ENCODE data around the gene IFNG-AS1. TPM values are rescaled to one million over a fixed set of nuclear protein-coding genes. Genes with fewer than 3 reads are reported as not detected.
A peak's percentile ranks its signal among the peaks of the same experiment; 100 is the strongest.

Gene IFNG-AS1
- total RNA-seq, 2 experiments from 2014 or later: 15.7 to 36.8 TPM

DNA sequence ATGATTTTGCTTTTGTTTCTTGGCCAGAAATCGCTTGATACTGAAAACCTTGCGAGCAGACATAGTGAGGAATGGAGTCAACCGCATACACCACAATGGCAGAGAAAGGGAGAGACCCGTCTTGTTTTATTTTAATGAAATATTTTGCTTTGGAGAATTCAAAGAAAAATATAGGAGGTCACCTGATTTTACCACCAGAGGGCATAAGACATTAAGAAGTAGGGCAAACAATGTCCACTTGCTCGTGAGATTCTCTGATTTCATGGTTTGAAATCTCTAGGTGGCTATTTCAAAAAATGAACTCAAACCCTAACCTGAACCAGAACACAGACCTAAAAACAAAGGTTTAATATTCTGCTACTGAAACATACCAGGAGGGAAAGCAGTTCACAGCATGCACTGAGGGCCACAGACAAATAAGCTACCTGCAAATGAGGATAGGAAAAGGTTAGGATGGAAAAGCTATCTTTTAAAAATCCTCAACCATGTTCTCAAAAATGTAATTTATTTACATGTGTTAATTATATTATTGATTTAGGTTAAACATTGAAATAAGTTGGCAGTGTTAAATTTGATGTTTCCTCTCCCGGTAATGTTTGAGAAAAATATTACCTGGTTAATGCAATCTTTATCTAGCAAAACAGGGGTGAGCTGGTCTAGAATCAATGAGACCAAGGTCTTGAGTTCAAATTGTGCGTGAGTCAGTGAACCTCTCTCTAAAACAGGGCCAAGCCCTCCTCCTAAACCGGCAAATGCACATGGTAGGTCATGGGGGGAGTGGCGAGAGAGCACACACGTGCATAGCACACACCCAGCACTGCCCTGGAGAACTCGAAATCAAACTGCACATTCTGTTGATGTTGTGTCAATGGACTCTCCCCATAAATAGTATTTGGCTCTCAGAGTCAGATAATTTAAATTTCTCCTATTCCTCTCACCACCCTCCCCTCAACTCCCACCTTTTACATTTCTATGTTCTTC lies 12.5 kb downstream of the IFNG-AS1 start:
- Histone ChIP-seq H3K36me3 (ENCODE audit: insufficient read depth, low read length) (peaks cover 95% of the 10 kb centered on the region), H3K4me2 (ENCODE audit: low read length) (no peak overlapping the region), H3K27ac (ENCODE audit: low read depth, low read length, poor library complexity, severe bottlenecking) (no peak overlapping the region), H3K79me2 (ENCODE audit: insufficient read depth, low read depth, low read length) (peaks cover 65% of the 10 kb centered on the region; the same call in 1 of the 2 replicates), H3K4me1 (ENCODE audit: insufficient read depth, low read length, poor library complexity, severe bottlenecking) (peaks cover 4% of the 10 kb centered on the region), H4K20me1 (ENCODE audit: insufficient read depth, low read length) (no peaks in the 10 kb centered on the region), H2AFZ (ENCODE audit: low read length) (no peak overlapping the region), H3K9me3 (ENCODE audit: low read length) (no peaks in the 10 kb centered on the region), H3K4me3 (ENCODE audit: low read depth, low read length, poor library complexity, severe bottlenecking) (no peak overlapping the region), H3K9me2 (ENCODE audit: insufficient read depth, low read length) (no peaks in the 10 kb centered on the region)
- peak; percentile 59 for DNase-seq (ENCODE audit: low spot score)
- TF ChIP-seq EZH2phosphoT487 (IDR thresholded peaks at IDR 0.05; ENCODE audit: borderline replicate concordance, low read depth, low read length) (no peak), CTCF (conservative IDR thresholded peaks at IDR 0.05; ENCODE audit: low read length) (peak; percentile 84)
- BruUV-seq (replicated peaks): no TSS peak
- ChIA-PET POLR2A (interaction anchor here (0.9 to 1.4 kb wide), 2 partner anchors 10 to 16 kb away, joined by 3 to 5 read pairs; no protein-coding TSS in a partner anchor), CTCF (ENCODE audit: unreplicated experiment) (no interaction called here)
- intact Hi-C loops (cut with micrococcal nuclease; ENCODE audit: unreplicated experiment): no loop called here

DNA sequence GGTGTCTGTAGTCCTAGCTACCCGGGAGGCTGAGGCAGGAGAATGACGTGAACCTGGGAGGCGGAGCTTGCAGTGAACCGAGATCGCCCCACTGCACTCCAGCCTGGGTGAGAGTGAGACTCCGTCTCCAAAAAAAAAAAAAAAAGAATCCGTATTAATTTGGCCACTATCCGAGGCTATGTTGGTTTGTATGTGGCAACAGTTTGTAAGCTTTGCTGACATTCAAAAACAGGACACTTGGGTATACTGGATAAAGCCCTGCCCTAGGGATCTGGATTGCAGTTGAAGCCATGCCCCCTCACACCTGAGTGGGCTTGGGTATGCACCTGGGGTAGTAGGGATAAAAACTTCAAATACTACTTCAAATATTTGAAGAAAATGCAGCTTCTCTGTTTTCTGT lies 14.5 kb downstream of the IFNG-AS1 start:
- no peak overlapping the region for H3K4me2 ChIP-seq (ENCODE audit: low read length)
- BruUV-seq (replicated peaks): no TSS peak
- intact Hi-C loops (cut with micrococcal nuclease; ENCODE audit: unreplicated experiment): no loop called here
- no peak for TF ChIP-seq CTCF (conservative IDR thresholded peaks at IDR 0.05; ENCODE audit: low read length)
- TF ChIP-seq EZH2phosphoT487 (IDR thresholded peaks at IDR 0.05; ENCODE audit: borderline replicate concordance, low read depth, low read length): no peak
- H3K4me1 ChIP-seq (ENCODE audit: insufficient read depth, low read length, poor library complexity, severe bottlenecking): peaks cover 4% of the 10 kb centered on the region
- H3K9me3 ChIP-seq (ENCODE audit: low read length): no peaks in the 10 kb centered on the region
- ChIA-PET POLR2A (interaction anchor here (0.5 to 1.0 kb wide), 2 partner anchors 13 to 451 kb away, joined by 3 read pairs; no protein-coding TSS in a partner anchor), CTCF (ENCODE audit: unreplicated experiment) (no interaction called here)
- no peak overlapping the region for H3K27ac ChIP-seq (ENCODE audit: low read depth, low read length, poor library complexity, severe bottlenecking)
- H3K36me3 ChIP-seq (ENCODE audit: insufficient read depth, low read length): peaks cover 98% of the 10 kb centered on the region
- peaks cover 45% of the 10 kb centered on the region; the same call in 1 of the 2 replicates for H3K79me2 ChIP-seq (ENCODE audit: insufficient read depth, low read depth, low read length)
- no peaks in the 10 kb centered on the region for H4K20me1 ChIP-seq (ENCODE audit: insufficient read depth, low read length)
- H3K4me3 ChIP-seq (ENCODE audit: low read depth, low read length, poor library complexity, severe bottlenecking): no peak overlapping the region
- no peak for DNase-seq (ENCODE audit: low spot score)
- no peaks in the 10 kb centered on the region for H3K9me2 ChIP-seq (ENCODE audit: insufficient read depth, low read length)
- H2AFZ ChIP-seq (ENCODE audit: low read length): no peak overlapping the region

All from OCI-LY7 (cell line).